Activated T-helper 2 cell treated with anti-CD3 and anti-CD28 coated beads, Interferon-gamma antibody, Interleukin-2, Interleukin-4, amounts not matched to agents 10 μg/mL and 5 μg/mL and 100 μg/mL, durations not matched to agents 14 hours and 24 hours and 36 hours (primary cell): ENCODE measurements around the gene FAM120C. TPM values are rescaled to one million over a fixed set of nuclear protein-coding genes. Genes with fewer than 3 reads are reported as not detected.

ENCODE experiments used
- DNase-seq: peaks from one replicate; pipeline ENCODE4 v3.0.0; 2021; ENCODE audit warnings: low spot score
- H3K27ac Mint-ChIP-seq: one replicate; pipeline ENCODE4 v1.8.0; 2021; ENCODE audit warnings: mixed read lengths
- H3K27me3 Mint-ChIP-seq: one replicate; pipeline ENCODE4 v1.8.0; 2021; ENCODE audit warnings: low read depth, mixed read lengths
- H3K36me3 Mint-ChIP-seq: one replicate; pipeline ENCODE4 v1.8.0; 2021; ENCODE audit warnings: low read depth, mixed read lengths
- H3K4me1 Mint-ChIP-seq: one replicate; pipeline ENCODE4 v1.8.0; 2021; ENCODE audit warnings: low read depth, mixed read lengths
- H3K4me3 Mint-ChIP-seq: one replicate; pipeline ENCODE4 v1.8.0; 2021; ENCODE audit warnings: low read depth, mild to moderate bottlenecking, moderate library complexity, mixed read lengths
- H3K9me3 Mint-ChIP-seq: one replicate; pipeline ENCODE4 v1.8.0; 2021; ENCODE audit warnings: mixed read lengths
- intact Hi-C: fragments of 100-400 bp; cut with micrococcal nuclease; formaldehyde crosslinking; loops from one replicate; pipeline ENCODE4 v1.15.1; 2023
- total RNA-seq: library from RNA; stranded (reverse); gene quantifications from 2 replicates; pipeline ENCODE4 v1.2.3, GENCODE V29; 2022

Gene FAM120C
- total RNA-seq, 1 donor from 2014 or later = 10.0 TPM

- peak overlapping the region; percentile 95 for H3K27ac Mint-ChIP-seq
- peaks cover 10% of the 10 kb centered on the region for H3K36me3 Mint-ChIP-seq
- H3K4me3 Mint-ChIP-seq = peak overlapping the region; percentile 88
- H3K4me1 Mint-ChIP-seq = peaks cover 11% of the 10 kb centered on the region
- intact Hi-C loops = loop anchor here (10.0 kb wide), 1 partner anchor 1119 kb away; no protein-coding TSS in a partner anchor
- no peaks in the 10 kb centered on the region for H3K9me3 Mint-ChIP-seq
- no peak for DNase-seq
- H3K27me3 Mint-ChIP-seq = no peaks in the 10 kb centered on the region
Observed at GRCh38 chrX:54045563-54046228, 137.4 kb downstream of the FAM120C start.

GRCh38 chrX:54044877-54045338 lies 138.1 kb downstream of the FAM120C start:
- H3K36me3 Mint-ChIP-seq = peaks cover 14% of the 10 kb centered on the region
- intact Hi-C loops = loop anchor here (1.0 to 10.0 kb wide), 9 partner anchors 138 to 1120 kb away; partner anchors contain the start of genes FAM120C, GNL3L, KDM5C and MAGED2
- DNase-seq = no peak
- peaks cover 15% of the 10 kb centered on the region for H3K4me1 Mint-ChIP-seq
- no peaks in the 10 kb centered on the region for H3K27me3 Mint-ChIP-seq
- peak overlapping the region; percentile 88 for H3K4me3 Mint-ChIP-seq
- H3K27ac Mint-ChIP-seq = peak overlapping the region; percentile 95
- H3K9me3 Mint-ChIP-seq = no peaks in the 10 kb centered on the region

- Mint-ChIP-seq H3K9me3 (no peaks in the 10 kb centered on the region), H3K4me3 (peak within 1 kb of the TSS; percentile 88), H3K36me3 (peaks cover 14% of the 10 kb centered on the region), H3K4me1 (peaks cover 15% of the 10 kb centered on the region), H3K27ac (peak within 1 kb of the TSS; percentile 97), H3K27me3 (no peaks in the 10 kb centered on the region)
- intact Hi-C loops = loop anchor here (1.0 to 10.0 kb wide), 9 partner anchors 139 to 1120 kb away; partner anchors contain the start of genes FAM120C, GNL3L, KDM5C and MAGED2
- DNase-seq = peak; percentile 93
Observed at GRCh38 chrX:54044126-54044876, 138.8 kb downstream of the FAM120C start, which contains the start of gene PHF8. TSS of gene PHF8 (minus strand) at chrX:54044473. CDS start at chrX:54042728, 1,745 bp downstream.

- peaks cover 15% of the 10 kb centered on the region for H3K4me1 Mint-ChIP-seq
- no peak for DNase-seq
- H3K4me3 Mint-ChIP-seq = peak overlapping the region; percentile 88
- H3K9me3 Mint-ChIP-seq = no peaks in the 10 kb centered on the region
- H3K27ac Mint-ChIP-seq = peak overlapping the region; percentile 97
- no peaks in the 10 kb centered on the region for H3K27me3 Mint-ChIP-seq
- intact Hi-C loops = loop anchor here (1.0 to 10.0 kb wide), 9 partner anchors 140 to 1121 kb away; partner anchors contain the start of genes FAM120C, GNL3L, KDM5C and MAGED2
- peaks cover 14% of the 10 kb centered on the region for H3K36me3 Mint-ChIP-seq
Observed at GRCh38 chrX:54043541-54044125, 139.4 kb downstream of the FAM120C start.

GRCh38 chrX:54043056-54043455 lies 140.0 kb downstream of the FAM120C start:
- peaks cover 15% of the 10 kb centered on the region for H3K4me1 Mint-ChIP-seq
- H3K27ac Mint-ChIP-seq = peak overlapping the region; percentile 97
- DNase-seq = no peak
- H3K9me3 Mint-ChIP-seq = no peaks in the 10 kb centered on the region
- H3K4me3 Mint-ChIP-seq = peak overlapping the region; percentile 88
- intact Hi-C loops = loop anchor here (5.0 to 10.0 kb wide), 5 partner anchors 326 to 1122 kb away; partner anchors contain the start of genes MAGED2, RIBC1, SMC1A and TSR2
- no peaks in the 10 kb centered on the region for H3K27me3 Mint-ChIP-seq
- H3K36me3 Mint-ChIP-seq = peaks cover 14% of the 10 kb centered on the region

- Mint-ChIP-seq H3K27me3 (no peaks in the 10 kb centered on the region), H3K9me3 (no peaks in the 10 kb centered on the region), H3K36me3 (peaks cover 16% of the 10 kb centered on the region), H3K27ac (peak overlapping the region; percentile 97), H3K4me1 (peaks cover 15% of the 10 kb centered on the region), H3K4me3 (peak overlapping the region; percentile 88)
- intact Hi-C loops = loop anchor here (5.0 to 10.0 kb wide), 5 partner anchors 325 to 1122 kb away; partner anchors contain the start of genes MAGED2, RIBC1, SMC1A and TSR2
- DNase-seq = peak; percentile 9
Observed at GRCh38 chrX:54042609-54043021, 140.4 kb downstream of the FAM120C start.

GRCh38 chrX:54030329-54030728 lies 152.7 kb downstream of the FAM120C start:
- no peak for DNase-seq
- no peak overlapping the region for H3K4me3 Mint-ChIP-seq
- intact Hi-C loops = no loop called here
- H3K4me1 Mint-ChIP-seq = peaks cover 5% of the 10 kb centered on the region
- H3K9me3 Mint-ChIP-seq = no peaks in the 10 kb centered on the region
- peaks cover 75% of the 10 kb centered on the region for H3K36me3 Mint-ChIP-seq
- H3K27ac Mint-ChIP-seq = no peak overlapping the region
- no peaks in the 10 kb centered on the region for H3K27me3 Mint-ChIP-seq

- intact Hi-C loops = no loop called here
- Mint-ChIP-seq H3K4me3 (no peak overlapping the region), H3K4me1 (peaks cover 5% of the 10 kb centered on the region), H3K27ac (no peak overlapping the region), H3K36me3 (peaks cover 70% of the 10 kb centered on the region), H3K27me3 (no peaks in the 10 kb centered on the region), H3K9me3 (no peaks in the 10 kb centered on the region)
- no peak for DNase-seq
Observed at GRCh38 chrX:54029529-54030143, 153.4 kb downstream of the FAM120C start.

GRCh38 chrX:54024350-54024749 lies 158.7 kb downstream of the FAM120C start:
- intact Hi-C loops = no loop called here
- no peak overlapping the region for H3K4me3 Mint-ChIP-seq
- H3K27ac Mint-ChIP-seq = no peak overlapping the region
- no peaks in the 10 kb centered on the region for H3K9me3 Mint-ChIP-seq
- no peak for DNase-seq
- peaks cover 56% of the 10 kb centered on the region for H3K36me3 Mint-ChIP-seq
- no peaks in the 10 kb centered on the region for H3K27me3 Mint-ChIP-seq
- H3K4me1 Mint-ChIP-seq = peaks cover 3% of the 10 kb centered on the region

Other genes starting within 250 kb of the FAM120C start
- gene PHF8, start 138.8 kb downstream of the FAM120C start, total RNA-seq = 41.8 and 47.5 TPM in 2 replicates
- 0.05 TPM in 2 replicates for gene WNK3, start 174.8 kb upstream of the FAM120C start, total RNA-seq